Esophagus (tissue), 2 donors: ENCODE measurements around the gene DOLPP1. TPM values are rescaled to one million over a fixed set of nuclear protein-coding genes. Genes with fewer than 3 reads are reported as not detected.
A peak's percentile ranks its signal among the peaks of the same experiment; 100 is the strongest.
"Not testable (repeated sequence)": the region's sequence is repeated elsewhere in the genome, so short reads cannot be mapped to it uniquely, and the experiment has no call there.

Source experiments
- H3K27ac ChIP-seq, 2 donors: one replicate each; pipeline ENCODE4 v1.5.1; 2013; ENCODE audit warnings: low read depth in 2 of 2, mild to moderate bottlenecking in 2 of 2, inconsistent platforms in 1 of 2, low read length in 1 of 2, moderate library complexity in 1 of 2
- H3K27me3 ChIP-seq, 2 donors: one replicate each; pipeline ENCODE4 v1.6.1; 2013; ENCODE audit warnings: low read length in 2 of 2, control low read depth in 1 of 2, mild to moderate bottlenecking in 1 of 2; ENCODE audit not compliant: insufficient read depth in 2 of 2, control insufficient read depth in 1 of 2
- H3K36me3 ChIP-seq, 2 donors: one replicate each; pipeline ENCODE4 v1.6.1; 2013; ENCODE audit warnings: low read length in 1 of 2; ENCODE audit not compliant: control insufficient read depth in 2 of 2, insufficient read depth in 2 of 2
- H3K4me1 ChIP-seq, 2 donors: one replicate each; pipeline ENCODE4 v1.6.1; 2013; ENCODE audit warnings: low read length in 1 of 2; ENCODE audit not compliant: control insufficient read depth in 2 of 2, insufficient read depth in 2 of 2
- H3K4me3 ChIP-seq, 2 donors: one replicate each; pipeline ENCODE4 v1.5.1; 2013; ENCODE audit warnings: low read length in 2 of 2, mild to moderate bottlenecking in 2 of 2, low read depth in 1 of 2, moderate library complexity in 1 of 2
- H3K9me3 ChIP-seq, 2 donors: one replicate each; pipeline ENCODE4 v1.6.1; 2013; ENCODE audit warnings: mild to moderate bottlenecking in 2 of 2, low read depth in 1 of 2, low read length in 1 of 2, moderate library complexity in 1 of 2; ENCODE audit not compliant: control insufficient read depth in 2 of 2, insufficient read depth in 1 of 2
- WGBS, 2 donors: extraction: QIAGEN DNeasy Blood & Tissue Kit; methylation state at CpG; one replicate each; pipeline ENCODE4 v1.1.7; 2013; 5-methylcytosine and 5-hydroxymethylcytosine counted together
- polyA plus RNA-seq, 2 donors: library from polyadenylated mRNA; stranded (reverse); fragments of 200-250 nt; gene quantifications; one replicate each; pipeline ENCODE4 v1.2.3, GENCODE V29; 2013
- donor health status: healthy with polysubstance abuse.
- donor health status: Bipolar disorder and iron deficiency.

DOLPP1 gene
- polyA plus RNA-seq, 2 donors: 11.4 to 16.5 TPM

DNA sequence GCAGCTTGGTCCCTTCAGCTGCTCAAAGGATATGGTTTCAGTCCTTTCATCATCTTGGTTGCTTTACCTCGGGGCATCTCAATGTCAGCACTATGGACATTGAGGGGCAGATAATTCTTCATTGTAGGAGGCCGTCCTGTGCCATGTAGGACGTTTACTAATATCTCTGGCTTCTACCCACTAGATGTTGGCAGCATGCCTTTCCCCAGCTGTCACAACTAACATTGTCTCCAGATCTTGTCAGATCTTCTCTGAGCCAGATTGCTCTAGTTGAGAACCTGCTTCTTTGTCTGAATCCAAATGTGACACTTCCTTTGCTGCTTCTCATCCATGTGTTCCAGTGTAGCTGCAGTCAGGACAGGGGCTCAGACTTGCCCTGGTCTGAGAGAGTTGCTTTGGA is 40.6 kb downstream of the DOLPP1 start:
- WGBS, 2 donors: 58 to 63% methylated on average over 3 of the region's 3 CpGs
- Histone ChIP-seq H3K4me3 (no peak overlapping the region), H3K27me3 (no peaks in the 10 kb centered on the region), H3K27ac (no peak overlapping the region), H3K9me3 (no peaks in the 10 kb centered on the region), H3K4me1 (peaks cover 0 to 3% of the 10 kb centered on the region in 2 donors), H3K36me3 (peaks cover 10 to 12% of the 10 kb centered on the region in 2 donors)

DNA sequence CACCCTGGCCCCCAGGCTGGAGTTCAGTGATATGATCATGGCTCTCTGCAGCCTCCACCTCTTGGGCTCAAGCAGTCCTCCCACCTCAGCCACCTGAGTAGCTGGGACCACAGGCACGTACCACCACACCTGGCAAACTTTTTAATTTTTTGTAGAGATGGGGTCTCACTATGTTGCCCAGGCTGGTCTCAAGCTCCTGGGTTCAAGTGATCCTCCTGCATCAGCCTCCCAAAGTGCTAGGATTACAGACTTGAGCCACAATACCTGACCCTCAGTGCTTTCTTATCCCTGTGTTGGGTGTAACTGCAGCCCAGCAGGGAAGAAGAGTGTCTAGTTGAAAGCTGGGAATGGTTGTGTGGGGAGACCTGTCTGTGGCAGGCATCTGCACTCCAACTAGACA is 41.2 kb downstream of the DOLPP1 start:
- Histone ChIP-seq H3K36me3 (peaks cover 10 to 12% of the 10 kb centered on the region in 2 donors), H3K9me3 (no peaks in the 10 kb centered on the region), H3K4me1 (peaks cover 0 to 3% of the 10 kb centered on the region in 2 donors), H3K27me3 (no peaks in the 10 kb centered on the region), H3K4me3 (no peak overlapping the region), H3K27ac (no peak overlapping the region)
- 94 to 95% methylated on average over 1 of the region's 1 CpG for WGBS, 2 donors

DNA sequence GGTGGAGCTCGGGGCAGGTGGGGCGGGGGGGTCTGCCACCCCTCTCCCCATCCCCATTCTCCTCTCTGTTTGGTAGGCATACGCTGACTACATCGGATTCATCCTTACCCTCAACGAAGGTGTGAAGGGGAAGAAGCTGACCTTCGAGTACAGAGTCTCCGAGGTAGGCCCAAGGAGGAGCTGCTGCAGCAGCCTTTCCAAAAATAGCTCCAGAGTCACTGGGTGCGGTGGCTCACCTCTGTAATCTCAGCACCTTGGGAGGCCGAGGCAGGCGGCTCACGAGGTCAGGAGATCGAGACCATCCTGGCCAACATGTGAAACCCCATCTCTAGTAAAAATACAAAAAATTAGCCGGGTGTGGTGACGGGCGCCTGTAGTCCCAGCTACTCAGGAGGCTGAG is 42.1 kb downstream of the DOLPP1 start:
- WGBS, 2 donors: 92 to 94% methylated on average over 14 to 15 of the region's 15 CpGs
- H3K27ac ChIP-seq, H3K4me1 ChIP-seq, H3K9me3 ChIP-seq, H3K4me3 ChIP-seq, H3K27me3 ChIP-seq: not testable (repeated sequence)
- H3K36me3 ChIP-seq: peaks cover 10 to 12% of the 10 kb centered on the region in 2 donors

DNA sequence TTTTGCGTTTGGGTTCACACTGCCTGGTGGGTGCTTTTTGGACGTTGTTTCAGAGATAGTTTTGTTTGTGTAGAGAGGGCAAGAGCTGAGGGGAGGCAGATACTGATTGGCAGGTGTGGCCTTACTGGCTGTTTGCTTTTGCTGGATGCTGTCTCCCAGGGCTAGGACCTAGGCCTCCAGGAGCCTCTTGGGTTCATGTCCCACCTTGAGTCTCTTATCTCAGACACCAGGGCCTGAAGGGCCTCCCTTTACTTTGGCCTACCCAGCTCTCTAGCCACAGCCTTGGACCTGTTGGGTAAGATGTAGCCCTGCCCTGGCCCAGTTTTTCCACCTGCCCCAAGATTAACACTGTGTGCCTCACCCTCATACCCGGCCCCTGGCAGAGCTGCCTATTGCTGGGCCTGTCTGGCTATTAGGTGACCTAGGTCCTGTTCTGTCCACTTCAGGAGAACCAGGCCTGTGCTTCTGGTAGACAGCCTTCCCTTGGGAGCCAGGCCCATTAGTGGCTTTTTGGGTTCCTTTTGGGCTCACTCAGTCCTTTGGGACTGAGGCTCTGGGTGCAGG is 43.7 kb downstream of the DOLPP1 start:
- peaks cover 12 to 15% of the 10 kb centered on the region in 2 donors for H3K36me3 ChIP-seq
- peaks cover 0 to 3% of the 10 kb centered on the region in 2 donors for H3K4me1 ChIP-seq
- 67% methylated on average over 3 of the region's 3 CpGs for WGBS, 2 donors
- H3K9me3 ChIP-seq: no peaks in the 10 kb centered on the region
- no peak overlapping the region for H3K4me3 ChIP-seq
- peak overlapping the region; percentile 79 to 91 for H3K27ac ChIP-seq
- H3K27me3 ChIP-seq: no peaks in the 10 kb centered on the region

DNA sequence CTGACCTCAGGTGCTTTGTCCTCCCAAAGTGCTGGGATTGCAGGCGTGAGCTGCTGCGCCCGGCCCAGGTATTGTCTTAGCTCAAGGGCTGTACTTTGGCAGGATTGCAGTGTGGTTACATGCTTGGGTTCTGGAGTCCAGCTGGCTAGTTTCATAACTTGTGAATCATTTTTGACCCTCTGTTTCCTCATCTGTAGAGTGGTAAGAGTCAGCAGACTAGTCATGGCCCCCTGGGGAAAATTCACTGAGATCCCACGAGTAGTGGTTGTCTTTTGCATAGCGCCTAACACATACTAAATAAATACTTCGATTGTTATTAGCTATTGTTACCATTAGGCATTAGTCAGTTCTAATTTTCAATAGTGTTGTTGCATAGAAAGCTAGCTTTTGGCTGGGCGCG is 44.6 kb downstream of the DOLPP1 start:
- Histone ChIP-seq H3K27ac (peak overlapping the region in 1 of 2 donors; percentile 91), H3K9me3 (no peaks in the 10 kb centered on the region), H3K4me3 (no peak overlapping the region), H3K4me1 (peaks cover 0 to 3% of the 10 kb centered on the region in 2 donors), H3K36me3 (peaks cover 11 to 16% of the 10 kb centered on the region in 2 donors), H3K27me3 (no peaks in the 10 kb centered on the region)
- WGBS, 2 donors: 69 to 81% methylated on average over 8 of the region's 8 CpGs

DNA sequence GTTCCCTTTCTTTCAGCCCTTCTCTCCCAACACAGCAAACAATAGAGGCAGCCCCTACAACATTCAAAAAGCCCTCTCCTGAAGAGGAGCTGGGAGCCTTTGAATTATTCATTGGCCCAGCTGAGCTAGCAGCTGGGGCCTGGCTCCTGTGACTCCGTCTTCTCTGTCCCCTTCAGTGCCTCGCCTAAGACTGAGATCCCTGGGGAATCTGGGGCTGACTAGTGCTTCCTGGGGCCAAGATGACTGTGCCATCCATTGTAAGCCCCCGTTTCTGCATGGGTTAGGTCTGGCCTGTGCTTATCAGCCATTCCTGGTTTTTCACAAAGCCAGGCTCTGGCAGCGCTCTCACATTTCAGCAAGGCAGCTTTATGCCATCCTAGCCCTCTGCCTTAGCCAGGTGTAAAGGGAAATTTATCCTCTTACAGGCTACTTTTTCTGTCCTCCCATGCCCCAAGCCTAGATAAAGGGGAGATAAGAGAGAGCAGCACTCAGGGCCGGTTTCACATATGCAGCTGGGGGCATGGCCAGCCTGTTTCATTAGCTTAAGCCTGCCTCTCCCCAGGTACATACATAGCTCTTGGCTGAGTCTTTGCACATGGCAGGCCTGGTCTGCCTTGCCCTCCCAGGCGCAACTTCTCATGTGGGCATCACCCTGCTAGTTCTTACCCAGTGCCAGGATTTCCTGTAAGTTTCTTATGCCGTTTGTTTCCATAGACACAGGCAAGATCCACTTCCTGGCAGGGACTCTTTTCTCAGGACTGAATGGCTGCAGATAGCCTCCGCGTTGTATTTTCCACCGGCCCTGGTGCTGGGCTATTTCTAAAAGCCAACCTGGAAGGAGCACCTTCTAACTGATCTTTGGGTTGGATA is 46.1 kb downstream of the DOLPP1 start:
- no peak overlapping the region for H3K4me3 ChIP-seq
- H3K9me3 ChIP-seq: no peaks in the 10 kb centered on the region
- H3K27ac ChIP-seq: peak overlapping the region; percentile 30 to 37
- H3K27me3 ChIP-seq: no peaks in the 10 kb centered on the region
- WGBS, 2 donors: 72 to 73% methylated on average over 10 of the region's 10 CpGs
- peaks cover 0 to 2% of the 10 kb centered on the region in 2 donors for H3K4me1 ChIP-seq
- peaks cover 5 to 23% of the 10 kb centered on the region in 2 donors for H3K36me3 ChIP-seq

DNA sequence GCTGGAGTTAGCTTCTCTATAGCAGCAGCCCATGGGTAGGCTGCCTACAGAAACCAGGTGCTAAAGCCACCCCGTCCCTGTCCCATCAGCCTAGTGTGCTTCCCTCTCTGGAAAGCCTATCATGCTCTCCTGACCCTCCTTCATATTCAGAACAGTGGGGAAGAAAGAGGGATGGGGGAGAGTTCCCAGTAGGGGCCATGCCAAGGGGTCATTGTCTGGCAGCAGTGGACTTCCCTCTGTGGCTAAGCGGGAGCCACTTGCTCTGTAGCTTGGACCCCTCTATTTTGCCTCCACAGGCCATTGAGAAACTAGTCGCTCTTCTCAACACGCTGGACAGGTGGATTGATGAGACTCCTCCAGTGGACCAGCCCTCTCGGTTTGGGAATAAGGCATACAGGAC is 47.8 kb downstream of the DOLPP1 start:
- H3K36me3 ChIP-seq: peaks cover 0 to 17% of the 10 kb centered on the region in 2 donors
- no peaks in the 10 kb centered on the region for H3K27me3 ChIP-seq
- WGBS, 2 donors: 91% methylated on average over 5 of the region's 5 CpGs
- H3K27ac ChIP-seq: no peak overlapping the region
- H3K4me1 ChIP-seq: peaks cover 0 to 2% of the 10 kb centered on the region in 2 donors
- H3K9me3 ChIP-seq: no peaks in the 10 kb centered on the region
- no peak overlapping the region for H3K4me3 ChIP-seq

DNA sequence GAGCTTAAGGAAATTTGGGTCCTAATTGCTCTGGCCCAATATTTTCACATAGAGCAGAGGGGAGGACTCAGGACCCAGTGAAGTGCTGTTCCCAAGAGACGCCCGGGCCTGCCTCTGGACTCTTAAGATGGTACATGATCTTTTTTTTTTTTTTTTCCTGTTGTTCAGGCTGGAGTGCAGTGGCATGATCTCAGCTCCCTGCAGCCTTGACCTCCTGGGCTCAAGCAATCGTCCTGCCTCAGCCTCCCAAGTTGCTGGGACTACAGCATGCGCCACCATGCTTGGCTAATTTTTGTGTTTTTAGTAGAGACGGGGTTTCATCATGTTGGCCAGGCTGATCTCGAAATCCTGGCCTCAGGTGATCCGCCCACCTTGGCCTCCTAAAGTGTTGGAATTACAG is 49.4 kb downstream of the DOLPP1 start:
- not testable (repeated sequence) for H3K27ac ChIP-seq, H3K4me1 ChIP-seq, H3K9me3 ChIP-seq, H3K27me3 ChIP-seq, H3K4me3 ChIP-seq
- 87 to 89% methylated on average over 7 of the region's 7 CpGs for WGBS, 2 donors
- H3K36me3 ChIP-seq: peaks cover 0 to 22% of the 10 kb centered on the region in 2 donors

DNA sequence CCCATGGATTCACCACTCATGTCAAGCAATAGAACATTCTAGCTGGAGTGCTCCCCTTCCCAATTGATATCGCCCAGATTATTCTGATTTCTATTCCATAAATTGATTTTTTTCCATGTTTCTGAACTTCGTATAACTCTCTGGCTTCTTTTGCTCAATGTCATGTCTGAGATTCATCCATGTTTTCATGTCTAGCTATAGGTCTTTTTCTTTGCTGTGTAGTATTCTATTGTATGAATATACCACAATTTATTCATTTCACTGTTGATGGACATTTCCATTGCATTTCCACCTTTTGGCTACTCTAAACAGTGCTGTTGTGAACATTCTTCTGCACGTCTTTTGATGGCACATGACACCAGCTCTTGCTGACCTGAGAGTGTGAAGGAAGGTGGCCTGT is 49.9 kb downstream of the DOLPP1 start:
- Histone ChIP-seq H3K4me3 (no peak overlapping the region), H3K27ac (no peak overlapping the region), H3K9me3 (no peaks in the 10 kb centered on the region), H3K4me1 (peaks cover 2% of the 10 kb centered on the region in 2 donors), H3K36me3 (peaks cover 0 to 22% of the 10 kb centered on the region in 2 donors), H3K27me3 (no peaks in the 10 kb centered on the region)
- 65 to 81% methylated on average over 3 of the region's 3 CpGs for WGBS, 2 donors
